Measurements from ENCODE around the gene SUN3. TPM values are rescaled to one million over a fixed set of nuclear protein-coding genes. Genes with fewer than 3 reads are reported as not detected.

The SUN3 gene
- total RNA-seq, 4 donors from 2014 or later, result not detected

DNA sequence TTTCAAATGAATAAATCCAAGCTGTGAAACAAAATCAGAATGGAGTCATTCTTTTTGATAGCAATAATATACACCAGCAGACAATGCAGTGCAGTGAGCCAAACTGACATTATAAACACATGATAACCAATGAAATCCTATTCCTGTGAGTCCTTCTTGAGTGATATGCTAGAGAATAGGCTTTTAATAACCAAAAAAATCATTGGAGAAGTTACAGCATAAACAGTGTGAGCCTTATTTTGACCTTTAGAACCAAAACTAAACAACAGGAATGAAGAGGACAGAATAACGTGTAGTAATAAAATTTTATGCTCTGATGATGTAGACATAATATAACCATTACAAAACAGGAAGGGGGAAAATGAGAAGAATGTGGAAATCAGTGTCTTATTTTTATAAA is 58.1 kb downstream of the SUN3 start:
- WGBS, 2 donors, result 39 to 45% methylated on average over 1 of the region's 1 CpG
- no peak for TF ChIP-seq POLR2A (IDR thresholded peaks at IDR 0.05)
- TF ChIP-seq CTCF (IDR thresholded peaks at IDR 0.05), result no peak
- no peak for DNase-seq (ENCODE audit: low spot score in 2 of 2)
- H3K4me3 ChIP-seq (ENCODE audit: low read depth, poor library complexity, severe bottlenecking), result no peak overlapping the region
- intact Hi-C loops (cut with DNase I; ENCODE audit: low total_unique reads), result no loop called here

- intact Hi-C loops (cut with DNase I; ENCODE audit: low total_unique reads), result no loop called here
- TF ChIP-seq CTCF (IDR thresholded peaks at IDR 0.05) (no peak), POLR2A (IDR thresholded peaks at IDR 0.05) (no peak)
- WGBS, 2 donors, result 55 to 62% methylated on average over 5 of the region's 5 CpGs
- H3K4me3 ChIP-seq (ENCODE audit: low read depth, poor library complexity, severe bottlenecking), result no peak overlapping the region
- no peak for DNase-seq (ENCODE audit: low spot score in 2 of 2)
Observed at GRCh38 chr7:47968847-47969774, 59.8 kb downstream of the SUN3 start.

GRCh38 chr7:47967708-47968107 is 61.2 kb downstream of the SUN3 start:
- 89 to 91% methylated on average over 2 of the region's 2 CpGs for WGBS, 2 donors
- intact Hi-C loops (cut with DNase I; ENCODE audit: low total_unique reads), result no loop called here
- DNase-seq (ENCODE audit: low spot score in 2 of 2), result no peak
- H3K4me3 ChIP-seq (ENCODE audit: low read depth, poor library complexity, severe bottlenecking), result no peak overlapping the region
- TF ChIP-seq CTCF (IDR thresholded peaks at IDR 0.05) (no peak), POLR2A (IDR thresholded peaks at IDR 0.05) (no peak)

DNA sequence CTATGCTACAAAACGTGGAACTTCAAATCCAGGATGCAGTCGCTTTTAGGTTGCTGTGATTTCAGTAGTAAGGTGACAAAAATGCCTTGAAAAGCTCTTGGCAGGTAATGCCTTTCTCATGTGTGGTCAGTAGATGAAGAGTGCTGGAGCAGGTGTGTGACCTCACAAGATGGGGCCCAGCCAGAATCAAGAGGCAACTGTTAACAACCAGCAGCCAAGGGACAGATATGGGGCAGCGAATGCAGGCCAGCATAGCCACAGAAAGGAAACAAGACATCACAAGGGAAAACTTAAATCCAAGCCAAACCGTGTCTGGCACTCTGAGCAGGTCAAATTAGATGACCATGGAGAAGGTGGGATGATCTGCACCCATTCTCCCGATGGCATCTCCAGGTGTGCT is 61.8 kb downstream of the SUN3 start:
- DNase-seq (ENCODE audit: low spot score in 2 of 2), result no peak
- 92 to 95% methylated on average over 5 of the region's 5 CpGs for WGBS, 2 donors
- no peak for TF ChIP-seq CTCF (IDR thresholded peaks at IDR 0.05)
- no peak for TF ChIP-seq POLR2A (IDR thresholded peaks at IDR 0.05)
- intact Hi-C loops (cut with DNase I; ENCODE audit: low total_unique reads), result no loop called here
- H3K4me3 ChIP-seq (ENCODE audit: low read depth, poor library complexity, severe bottlenecking), result no peak overlapping the region

DNA sequence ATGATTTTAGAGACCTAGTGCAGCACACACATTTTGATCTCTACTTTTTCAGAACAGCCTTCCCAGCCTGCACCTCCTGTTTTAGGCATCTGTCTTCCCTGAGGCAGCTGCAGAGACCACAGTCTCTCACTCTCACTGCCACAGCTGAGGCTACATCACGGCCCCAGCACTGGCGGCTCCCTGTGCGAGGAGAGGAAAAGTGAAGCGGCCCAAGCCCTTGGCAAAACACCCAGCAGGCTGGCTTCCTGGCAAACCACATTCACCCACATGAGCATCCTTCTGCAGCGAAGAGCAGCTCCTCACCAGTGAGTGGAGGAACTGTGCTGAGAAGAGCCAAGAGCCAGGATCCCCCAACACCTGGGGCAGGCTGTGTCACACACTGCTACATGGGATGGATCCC is 63.5 kb downstream of the SUN3 start:
- no peak for TF ChIP-seq POLR2A (IDR thresholded peaks at IDR 0.05)
- no peak for TF ChIP-seq CTCF (IDR thresholded peaks at IDR 0.05)
- intact Hi-C loops (cut with DNase I; ENCODE audit: low total_unique reads), result no loop called here
- H3K4me3 ChIP-seq (ENCODE audit: low read depth, poor library complexity, severe bottlenecking), result no peak overlapping the region
- DNase-seq (ENCODE audit: low spot score in 2 of 2), result no peak
- WGBS, 2 donors, result 82 to 86% methylated on average over 5 of the region's 5 CpGs

Measured in lower leg skin (tissue), 4 donors.